IMR-90 (cell line): Measurements from ENCODE around the gene IDS. TPM values are rescaled to one million over a fixed set of nuclear protein-coding genes. Genes with fewer than 3 reads are reported as not detected.

Experiments used
- ATAC-seq: fragments of 200-7000 bp; cut with Tn5 transposase; 2 replicates; pipeline ENCODE4 v1.9.1; 2020; ENCODE audit warnings: low read depth, mild to moderate bottlenecking, moderate library complexity
- BruUV-seq: library from RNA; stranded (reverse); fragments of 400-500 nt; replicated peaks from 2 replicates; lab custom pipeline; 2021; lab: Mats Ljungman, UMichigan
- CTCF ChIA-PET: fragments of 300-600 bp; formaldehyde crosslinking; extraction: SDS; loops from one replicate; lab custom pipeline; 2021; ENCODE audit warnings: antibody characterized with exemption; lab: Yijun Ruan, JAX
- POLR2A ChIA-PET: fragments of 300-600 bp; sonication (Branson Sonifier 250); formaldehyde crosslinking; loops from one replicate; lab custom pipeline; 2022; ENCODE audit warnings: antibody characterized with exemption; ENCODE audit not compliant: unreplicated experiment; lab: Charles Lee
- DNase-seq: peaks from one replicate; pipeline ENCODE4 v3.0.0; 2013
- H2AFZ ChIP-seq: replicated peaks from 2 replicates; pipeline ENCODE3; 2013; ENCODE audit warnings: low read length, mild to moderate bottlenecking; ENCODE audit not compliant: poor library complexity
- H2AK5ac ChIP-seq: 2 replicates; pipeline ENCODE4 v1.6.1; 2013; ENCODE audit warnings: low read depth, low read length, inconsistent platforms
- H2AK9ac ChIP-seq: replicated peaks from 2 replicates; pipeline ENCODE3; 2013; ENCODE audit warnings: mild to moderate bottlenecking, low read depth, low read length, moderate library complexity; ENCODE audit not compliant: poor library complexity
- H2BK120ac ChIP-seq: 2 replicates; pipeline ENCODE4 v1.6.1; 2013; ENCODE audit warnings: low read depth, low read length, inconsistent platforms
- H2BK15ac ChIP-seq: 3 replicates; pipeline ENCODE4 v1.6.1; 2013; ENCODE audit warnings: low read depth, low read length, inconsistent platforms
- H2BK20ac ChIP-seq: 2 replicates; pipeline ENCODE4 v1.6.1; 2013; ENCODE audit warnings: low read depth, mild to moderate bottlenecking, inconsistent platforms, low read length, moderate library complexity
- H2BK5ac ChIP-seq: 2 replicates; pipeline ENCODE4 v1.6.1; 2013; ENCODE audit warnings: mild to moderate bottlenecking, low read depth, low read length, inconsistent platforms; ENCODE audit not compliant: poor library complexity, severe bottlenecking
- H3K14ac ChIP-seq: replicated peaks from 2 replicates; pipeline ENCODE4 v1.6.1; 2013; ENCODE audit warnings: low read depth, low read length, inconsistent platforms
- H3K18ac ChIP-seq: 2 replicates; pipeline ENCODE4 v1.6.1; 2013; ENCODE audit warnings: low read depth, low read length, control low read depth
- H3K23ac ChIP-seq: 2 replicates; pipeline ENCODE4 v1.6.1; 2013; ENCODE audit warnings: low read depth, low read length, inconsistent platforms
- H3K27ac ChIP-seq: 2 replicates; pipeline ENCODE4 v1.5.1; 2013; ENCODE audit warnings: mild to moderate bottlenecking, control low read depth, low read length; ENCODE audit not compliant: insufficient read depth
- H3K27me3 ChIP-seq: 2 replicates; pipeline ENCODE4 v1.6.1; 2013; ENCODE audit warnings: low read length; ENCODE audit not compliant: control insufficient read depth, insufficient read depth
- H3K36me3 ChIP-seq: 2 replicates; pipeline ENCODE4 v1.6.1; 2013; ENCODE audit warnings: low read length, mixed read lengths; ENCODE audit not compliant: control insufficient read depth, insufficient read depth
- H3K4ac ChIP-seq: 2 replicates; pipeline ENCODE4 v1.6.1; 2013; ENCODE audit warnings: low read depth, low read length, inconsistent platforms
- H3K4me1 ChIP-seq: 2 replicates; pipeline ENCODE4 v1.6.1; 2013; ENCODE audit warnings: low read length, mixed read lengths; ENCODE audit not compliant: control insufficient read depth, insufficient read depth
- H3K4me2 ChIP-seq: 2 replicates; pipeline ENCODE4 v1.6.1; 2013; ENCODE audit warnings: low read depth, mild to moderate bottlenecking, control low read depth, low read length, moderate library complexity
- H3K4me3 ChIP-seq: 2 replicates; pipeline ENCODE4 v1.5.1; 2013; ENCODE audit warnings: low read depth, mild to moderate bottlenecking, control low read depth, low read length, moderate library complexity; ENCODE audit not compliant: insufficient read depth
- H3K56ac ChIP-seq: 2 replicates; pipeline ENCODE4 v1.6.1; 2013; ENCODE audit warnings: low read length, inconsistent platforms; ENCODE audit not compliant: insufficient read depth; ENCODE audit errors: extremely low read depth
- H3K79me1 ChIP-seq, 2 experiments: 2 replicates each; pipeline ENCODE4 v1.6.1; 2013; ENCODE audit warnings: low read length in 2 of 2, inconsistent platforms in 1 of 2, low read depth in 1 of 2
- H3K9ac ChIP-seq: 2 replicates; pipeline ENCODE4 v1.6.1; 2013; ENCODE audit warnings: low read depth, low read length, control low read depth
- H3K9me1 ChIP-seq: 2 replicates; pipeline ENCODE4 v1.6.1; 2013; ENCODE audit warnings: low read length, inconsistent platforms; ENCODE audit not compliant: insufficient read depth
- H3K9me3 ChIP-seq: 2 replicates; pipeline ENCODE4 v1.6.1; 2013; ENCODE audit warnings: low read length; ENCODE audit not compliant: control insufficient read depth, insufficient read depth
- H4K20me1 ChIP-seq: 2 replicates; pipeline ENCODE4 v1.6.1; 2013; ENCODE audit warnings: low read length, inconsistent platforms; ENCODE audit not compliant: insufficient read depth
- H4K5ac ChIP-seq: 2 replicates; pipeline ENCODE4 v1.6.1; 2013; ENCODE audit warnings: mild to moderate bottlenecking, low read depth, low read length, control low read depth
- H4K8ac ChIP-seq, 2 experiments: 2 replicates each; pipeline ENCODE4 v1.6.1; 2013; ENCODE audit warnings: low read depth in 2 of 2, low read length in 2 of 2, control low read depth in 1 of 2, inconsistent platforms in 1 of 2
- H4K91ac ChIP-seq: 2 replicates; pipeline ENCODE4 v1.6.1; 2013; ENCODE audit warnings: low read depth, low read length, inconsistent platforms; ENCODE audit not compliant: insufficient read depth
- BHLHE40 ChIP-seq: fragments of 150-350 bp; IDR thresholded peaks from 2 replicates; pipeline ENCODE4 v1.6.1; 2016; ENCODE audit warnings: mild to moderate bottlenecking, low read depth, low read length
- CEBPB ChIP-seq: IDR thresholded peaks from 2 replicates; pipeline ENCODE4 v1.6.1; 2012; ENCODE audit warnings: low read depth, low read length, improper control_type of control experiment
- CHD1 ChIP-seq: IDR thresholded peaks from 2 replicates; pipeline ENCODE4 v1.6.1; 2012; ENCODE audit warnings: low read depth, low read length, improper control_type of control experiment
- FOS ChIP-seq: fragments of 150-350 bp; IDR thresholded peaks from 2 replicates; pipeline ENCODE4 v1.6.1; 2016; ENCODE audit warnings: low read depth, low read length
- MAFK ChIP-seq: IDR thresholded peaks from 2 replicates; pipeline ENCODE4 v1.6.1; 2012; ENCODE audit warnings: low read depth, low read length, improper control_type of control experiment
- MAZ ChIP-seq: IDR thresholded peaks from 2 replicates; pipeline ENCODE4 v1.6.1; 2012; ENCODE audit warnings: low read depth, mild to moderate bottlenecking, low read length, improper control_type of control experiment, moderate library complexity, borderline replicate concordance
- MXI1 ChIP-seq: IDR thresholded peaks from 2 replicates; pipeline ENCODE4 v1.6.1; 2012; ENCODE audit warnings: low read depth, mild to moderate bottlenecking, low read length, moderate library complexity, borderline replicate concordance
- NFE2L2 ChIP-seq: fragments of 150-350 bp; IDR thresholded peaks from 2 replicates; pipeline ENCODE4 v1.6.1; 2016; ENCODE audit warnings: low read depth, mild to moderate bottlenecking, low read length
- POLR2A ChIP-seq: IDR thresholded peaks from 2 replicates; pipeline ENCODE4 v1.6.1; 2012; ENCODE audit warnings: mild to moderate bottlenecking, low read depth, low read length
- RAD21 ChIP-seq: IDR thresholded peaks from 2 replicates; pipeline ENCODE4 v1.6.1; 2012; ENCODE audit warnings: low read length, improper control_type of control experiment
- RCOR1 ChIP-seq: IDR thresholded peaks from 2 replicates; pipeline ENCODE4 v1.6.1; 2012; ENCODE audit warnings: mild to moderate bottlenecking, low read length, improper control_type of control experiment; ENCODE audit not compliant: insufficient replicate concordance
- RFX5 ChIP-seq: IDR thresholded peaks from 2 replicates; pipeline ENCODE4 v1.8.0; 2012; ENCODE audit warnings: low read depth, mild to moderate bottlenecking, low read length, moderate library complexity
- SMC3 ChIP-seq: fragments of 150-350 bp; IDR thresholded peaks from 2 replicates; pipeline ENCODE4 v1.6.1; 2016; ENCODE audit warnings: low read depth, mild to moderate bottlenecking, antibody characterized with exemption, low read length, moderate library complexity
- USF2 ChIP-seq: fragments of 150-350 bp; IDR thresholded peaks from 2 replicates; pipeline ENCODE4 v1.6.1; 2017; ENCODE audit warnings: mild to moderate bottlenecking, antibody characterized with exemption, low read length, low read depth
- dilution Hi-C: fragments of 300-500 bp; cut with HindIII; formaldehyde crosslinking; loops from one replicate; pipeline ENCODE4 v1.14.3; 2018; ENCODE audit warnings: low sequenced_read_pairs; ENCODE audit not compliant: unreplicated experiment
- in situ Hi-C: fragments of 300-500 bp; cut with MboI; formaldehyde crosslinking; loops from 3 replicates; pipeline ENCODE4 v1.14.3; 2019; ENCODE audit warnings: low sequenced_read_pairs, inconsistent platforms, mixed read lengths
- intact Hi-C: fragments of 100-400 bp; cut with micrococcal nuclease; formaldehyde crosslinking; loops from 2 replicates; pipeline ENCODE4 v1.10.0; 2022
- polyA plus RNA-seq, 3 experiments: library from polyadenylated mRNA; depleted of rRNA; stranded (reverse); fragments of >200 nt; gene quantifications; 2 replicates each; pipeline ENCODE4 v1.2.3, GENCODE V29; 2012; ENCODE audit warnings: low replicate concordance in 1 of 3
- total RNA-seq: library from RNA; depleted of rRNA; stranded (reverse); fragments of >200 nt; gene quantifications from 2 replicates; pipeline ENCODE4 v1.2.3, GENCODE V29; 2012
- TF ChIP-seq, protein P1 (sequence below): conservative IDR thresholded peaks from 2 replicates; pipeline ENCODE4 v1.5.1; 2012; ENCODE audit warnings: mild to moderate bottlenecking, low read depth, low read length, improper control_type of control experiment
- TF ChIP-seq, protein P2 (sequence below): fragments of 150-350 bp; IDR thresholded peaks from 2 replicates; pipeline ENCODE4 v1.6.1; 2016; ENCODE audit warnings: low read depth, mild to moderate bottlenecking, low read length, moderate library complexity, borderline replicate concordance

Gene IDS
- total and polyA plus RNA-seq, 2 of the 4 experiments (the other 2 are of a cell fraction), result 26.3 to 56.9 TPM

GRCh38 chrX:149455934-149456333 lies 49.2 kb downstream of the IDS start:
- TF ChIP-seq USF2, result no peak
- TF ChIP-seq RFX5, result no peak
- no peak for TF ChIP-seq CHD1
- no peak for TF ChIP-seq CEBPB
- TF ChIP-seq NFE2L2, result no peak
- TF ChIP-seq MAFK, result no peak
- no peak for TF ChIP-seq RAD21
- TF ChIP-seq MXI1, result no peak
- no peak for TF ChIP-seq POLR2A
- TF ChIP-seq, protein P1, sequence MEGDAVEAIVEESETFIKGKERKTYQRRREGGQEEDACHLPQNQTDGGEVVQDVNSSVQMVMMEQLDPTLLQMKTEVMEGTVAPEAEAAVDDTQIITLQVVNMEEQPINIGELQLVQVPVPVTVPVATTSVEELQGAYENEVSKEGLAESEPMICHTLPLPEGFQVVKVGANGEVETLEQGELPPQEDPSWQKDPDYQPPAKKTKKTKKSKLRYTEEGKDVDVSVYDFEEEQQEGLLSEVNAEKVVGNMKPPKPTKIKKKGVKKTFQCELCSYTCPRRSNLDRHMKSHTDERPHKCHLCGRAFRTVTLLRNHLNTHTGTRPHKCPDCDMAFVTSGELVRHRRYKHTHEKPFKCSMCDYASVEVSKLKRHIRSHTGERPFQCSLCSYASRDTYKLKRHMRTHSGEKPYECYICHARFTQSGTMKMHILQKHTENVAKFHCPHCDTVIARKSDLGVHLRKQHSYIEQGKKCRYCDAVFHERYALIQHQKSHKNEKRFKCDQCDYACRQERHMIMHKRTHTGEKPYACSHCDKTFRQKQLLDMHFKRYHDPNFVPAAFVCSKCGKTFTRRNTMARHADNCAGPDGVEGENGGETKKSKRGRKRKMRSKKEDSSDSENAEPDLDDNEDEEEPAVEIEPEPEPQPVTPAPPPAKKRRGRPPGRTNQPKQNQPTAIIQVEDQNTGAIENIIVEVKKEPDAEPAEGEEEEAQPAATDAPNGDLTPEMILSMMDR, result no peak
- no peak for TF ChIP-seq BHLHE40
- no peak for TF ChIP-seq FOS
- TF ChIP-seq, protein P2, sequence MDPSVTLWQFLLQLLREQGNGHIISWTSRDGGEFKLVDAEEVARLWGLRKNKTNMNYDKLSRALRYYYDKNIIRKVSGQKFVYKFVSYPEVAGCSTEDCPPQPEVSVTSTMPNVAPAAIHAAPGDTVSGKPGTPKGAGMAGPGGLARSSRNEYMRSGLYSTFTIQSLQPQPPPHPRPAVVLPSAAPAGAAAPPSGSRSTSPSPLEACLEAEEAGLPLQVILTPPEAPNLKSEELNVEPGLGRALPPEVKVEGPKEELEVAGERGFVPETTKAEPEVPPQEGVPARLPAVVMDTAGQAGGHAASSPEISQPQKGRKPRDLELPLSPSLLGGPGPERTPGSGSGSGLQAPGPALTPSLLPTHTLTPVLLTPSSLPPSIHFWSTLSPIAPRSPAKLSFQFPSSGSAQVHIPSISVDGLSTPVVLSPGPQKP, result no peak
- no peak for TF ChIP-seq RCOR1
- no peak for TF ChIP-seq MAZ
- TF ChIP-seq SMC3, result no peak

More at GRCh38 chrX:149455934-149456333, 49.2 kb downstream of the IDS start:
- no peaks in the 10 kb centered on the region for H3K9me1 ChIP-seq
- H4K91ac ChIP-seq, result no peak overlapping the region
- in situ Hi-C loops, result no loop called here
- ATAC-seq (no peak), DNase-seq (no peak)
- H3K79me1 ChIP-seq, result no peaks in the 10 kb centered on the region
- H2AK9ac ChIP-seq, result no peak overlapping the region
- no peak overlapping the region for H3K14ac ChIP-seq
- no peak overlapping the region for H2AK5ac ChIP-seq
- no peak overlapping the region for H3K18ac ChIP-seq
- no peak overlapping the region for H3K4me2 ChIP-seq
- H2AFZ ChIP-seq, result no peak overlapping the region
- ChIA-PET CTCF (no interaction called here), POLR2A (no interaction called here)
- no peak overlapping the region for H2BK20ac ChIP-seq
- H3K9ac ChIP-seq, result no peak overlapping the region
- BruUV-seq, result no TSS peak
- no peak overlapping the region for H2BK5ac ChIP-seq
- no peak overlapping the region for H3K23ac ChIP-seq
- no peaks in the 10 kb centered on the region for H3K4me1 ChIP-seq
- H2BK120ac ChIP-seq, result no peak overlapping the region
- no peak overlapping the region for H3K56ac ChIP-seq
- H3K4me3 ChIP-seq, result no peak overlapping the region
- dilution Hi-C loops, result no loop called here
- intact Hi-C loops, result no loop called here
- H4K5ac ChIP-seq, result no peak overlapping the region
- no peaks in the 10 kb centered on the region for H3K27me3 ChIP-seq
- no peak overlapping the region for H3K4ac ChIP-seq
- no peak overlapping the region for H3K27ac ChIP-seq
- no peaks in the 10 kb centered on the region for H4K20me1 ChIP-seq
- no peaks in the 10 kb centered on the region for H3K9me3 ChIP-seq
- H3K36me3 ChIP-seq, result no peaks in the 10 kb centered on the region
- H2BK15ac ChIP-seq, result no peak overlapping the region
- H4K8ac ChIP-seq, result no peak overlapping the region
